Activated CD8-positive, alpha-beta memory T cell treated with anti-CD3 and anti-CD28 coated beads, Interleukin-2, amount 50 U/mL, for 1 hour (primary cell): ENCODE data around the gene CTCFL.
"Not testable (repeated sequence)": the region's sequence is repeated elsewhere in the genome, so short reads cannot be mapped to it uniquely, and the experiment has no call there.

Experiments used
- DNase-seq: peaks from one replicate; pipeline ENCODE4 v3.0.0-alpha.2; 2020; ENCODE audit errors: extremely low read depth

The CTCFL gene

DNA sequence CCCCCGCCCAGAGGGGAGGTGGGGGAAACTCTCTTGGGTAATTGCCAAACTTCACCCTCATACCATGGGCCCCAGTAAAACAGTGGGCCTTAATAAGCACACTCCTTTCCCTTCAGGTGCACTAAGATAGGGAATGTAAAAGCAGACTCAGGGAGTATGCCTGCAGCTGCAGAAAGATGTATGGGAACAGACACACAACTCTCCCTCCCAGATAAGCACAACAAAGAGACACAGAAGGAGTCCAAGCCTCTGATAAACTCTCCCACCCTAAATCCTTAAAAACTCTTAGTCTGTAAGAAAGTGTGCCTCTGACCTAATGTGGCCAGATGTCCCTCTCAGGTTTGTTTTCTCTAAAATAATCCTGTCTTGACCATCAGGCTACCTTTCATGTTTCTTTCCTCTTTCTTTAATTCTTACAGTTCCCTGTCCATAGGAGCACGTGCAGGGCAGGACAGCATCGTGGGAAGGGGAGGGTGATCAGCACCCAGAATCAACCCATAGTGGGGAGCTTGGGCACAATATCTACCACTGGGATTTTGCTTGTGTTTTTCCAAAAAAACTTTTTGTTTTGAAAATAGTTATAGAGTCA is 11.3 kb upstream of the CTCFL start:
- no peak for DNase-seq

DNA sequence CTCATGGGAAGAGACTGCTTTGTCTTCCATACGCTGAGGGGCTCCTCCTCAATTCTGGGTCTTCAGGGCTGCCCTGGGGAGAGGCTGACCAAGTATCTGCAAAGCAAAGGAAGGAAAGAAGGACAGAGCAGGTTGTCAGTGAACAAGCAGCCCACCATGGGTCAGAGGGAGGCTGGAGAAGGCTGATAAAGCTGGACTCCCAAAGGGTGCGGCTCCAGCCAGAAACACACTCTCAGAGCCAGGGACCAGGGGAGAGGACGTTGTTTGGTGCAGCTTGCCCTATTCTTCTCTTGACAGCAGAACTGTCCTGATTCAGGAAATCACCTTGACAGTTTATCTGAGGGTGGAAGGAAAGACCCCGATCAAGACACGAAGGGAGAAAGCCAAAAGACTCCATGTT is 10.4 kb upstream of the CTCFL start:
- no peak for DNase-seq

DNA sequence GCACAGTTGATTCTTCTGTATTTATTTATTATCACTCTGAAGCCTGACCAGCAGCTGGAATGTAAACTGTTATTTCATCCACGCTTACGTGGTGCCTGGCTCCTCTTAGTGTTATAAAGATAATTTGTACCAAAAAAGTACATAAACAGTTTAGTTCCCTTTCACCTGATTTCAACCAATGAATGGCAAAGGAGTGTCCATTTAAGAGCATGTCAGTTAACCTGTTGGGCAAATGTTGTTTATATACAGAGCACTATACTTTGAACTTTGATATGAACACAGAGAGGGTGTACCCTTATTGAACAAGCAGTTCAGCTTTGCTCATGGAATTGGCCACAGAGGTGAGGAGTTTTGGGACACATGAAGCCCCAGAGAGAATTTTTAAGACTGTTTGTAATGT is 7.2 kb upstream of the CTCFL start:
- no peak for DNase-seq

DNA sequence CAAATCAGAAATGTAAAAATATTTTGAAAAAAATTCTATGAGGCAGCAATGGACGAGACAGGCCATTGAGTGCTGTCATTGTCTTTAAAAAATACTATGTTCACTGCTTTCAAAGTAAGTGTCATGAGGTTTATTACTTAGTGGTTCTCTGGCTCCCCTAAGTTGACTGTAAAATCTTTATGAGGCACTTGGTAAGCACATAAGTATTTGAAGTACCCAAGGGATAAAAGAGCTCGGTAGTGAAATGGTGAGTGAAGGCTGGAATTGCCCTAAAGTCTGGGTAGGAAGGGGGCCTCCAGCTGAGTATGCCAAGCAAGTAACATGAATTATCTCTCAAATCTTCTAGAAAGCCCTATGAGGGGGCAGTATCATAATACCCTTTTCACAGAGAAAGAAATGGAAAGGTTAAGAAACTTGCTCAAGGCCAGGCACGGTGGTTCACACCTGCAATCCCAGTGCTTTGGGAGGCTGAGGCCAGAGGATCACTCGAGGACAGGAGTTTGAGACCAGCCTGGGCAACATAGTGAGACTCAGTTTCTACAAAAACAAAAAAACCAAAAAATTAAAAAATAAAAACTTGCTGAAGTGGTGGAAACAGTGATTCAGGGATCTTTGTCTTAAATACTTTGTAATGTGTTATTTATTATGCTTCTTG is 5.5 kb upstream of the CTCFL start:
- no peak for DNase-seq

- DNase-seq, result no peak
Measured at GRCh38 chr20:57529810-57530209, 4.9 kb upstream of the CTCFL start.

- no peak for DNase-seq
Measured at GRCh38 chr20:57529160-57529585, 4.2 kb upstream of the CTCFL start.

GRCh38 chr20:57528148-57528547 is 3.2 kb upstream of the CTCFL start:
- no peak for DNase-seq

GRCh38 chr20:57527728-57528127 is 2.8 kb upstream of the CTCFL start:
- no peak for DNase-seq

- DNase-seq, result no peak
Measured at GRCh38 chr20:57526885-57527460, 2.0 kb upstream of the CTCFL start.

GRCh38 chr20:57526087-57526884 is 1.3 kb upstream of the CTCFL start:
- no peak for DNase-seq

DNA sequence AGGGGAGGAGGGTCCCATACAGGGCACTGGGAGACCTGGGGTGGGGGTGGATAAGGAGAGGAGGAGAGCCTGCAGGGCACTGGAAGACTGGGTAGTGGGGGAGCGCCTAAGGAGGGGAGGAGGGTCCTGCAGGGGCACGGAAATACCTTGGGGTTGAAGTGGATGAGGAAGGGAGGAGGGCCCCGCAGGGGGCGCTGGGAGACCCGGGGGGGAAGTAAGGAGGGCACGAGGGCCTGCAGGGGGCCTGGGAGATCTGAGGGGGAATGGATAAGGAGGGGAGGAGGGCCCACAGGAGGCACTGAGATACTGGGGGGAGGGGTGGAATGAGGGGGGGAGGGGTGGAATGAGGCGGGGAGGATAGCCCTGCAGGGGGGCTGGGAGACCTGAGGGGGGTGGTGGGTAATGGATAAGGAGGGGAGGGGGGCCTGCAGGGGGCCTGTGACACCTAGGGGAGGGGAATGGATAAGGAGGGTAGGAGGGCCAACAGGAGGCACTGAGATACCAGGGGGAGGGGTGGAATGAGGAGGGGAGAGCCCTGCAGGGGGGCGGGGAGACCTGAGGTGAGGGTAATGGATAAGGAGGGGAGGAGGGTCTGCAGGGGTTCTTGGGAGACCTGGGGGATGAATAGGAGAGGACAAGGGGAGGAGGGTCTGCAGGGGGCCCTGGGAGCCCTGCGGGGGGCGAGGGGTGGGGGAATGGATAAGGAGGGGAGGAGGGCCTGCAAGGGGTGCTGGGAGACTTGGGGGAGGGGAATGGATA is 567 bp upstream of the CTCFL start:
- no peak for DNase-seq

- no peak for DNase-seq
Measured at GRCh38 chr20:57523782-57524181, 1.2 kb downstream of the CTCFL start.

GRCh38 chr20:57522380-57523140 is 2.4 kb downstream of the CTCFL start:
- DNase-seq, result no peak

DNA sequence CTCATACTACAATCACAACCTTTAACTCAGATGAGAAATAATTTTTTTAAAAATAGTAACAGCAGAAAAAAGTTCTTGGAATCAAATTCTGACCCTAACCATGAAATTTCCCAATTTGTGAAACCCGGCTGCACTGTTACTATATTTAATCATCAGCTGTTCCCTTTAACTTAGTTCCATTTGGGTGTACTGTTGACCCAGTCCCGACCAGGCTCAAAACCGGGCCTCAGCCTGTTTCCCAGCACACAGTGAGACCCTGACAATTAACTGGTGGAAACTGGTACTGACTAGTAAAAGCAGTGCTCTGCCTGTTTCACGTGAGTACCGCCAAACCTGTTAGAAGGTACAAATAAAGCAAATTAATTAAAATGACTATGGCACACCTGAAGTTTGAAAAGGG is 7.0 kb downstream of the CTCFL start:
- no peak for DNase-seq

DNA sequence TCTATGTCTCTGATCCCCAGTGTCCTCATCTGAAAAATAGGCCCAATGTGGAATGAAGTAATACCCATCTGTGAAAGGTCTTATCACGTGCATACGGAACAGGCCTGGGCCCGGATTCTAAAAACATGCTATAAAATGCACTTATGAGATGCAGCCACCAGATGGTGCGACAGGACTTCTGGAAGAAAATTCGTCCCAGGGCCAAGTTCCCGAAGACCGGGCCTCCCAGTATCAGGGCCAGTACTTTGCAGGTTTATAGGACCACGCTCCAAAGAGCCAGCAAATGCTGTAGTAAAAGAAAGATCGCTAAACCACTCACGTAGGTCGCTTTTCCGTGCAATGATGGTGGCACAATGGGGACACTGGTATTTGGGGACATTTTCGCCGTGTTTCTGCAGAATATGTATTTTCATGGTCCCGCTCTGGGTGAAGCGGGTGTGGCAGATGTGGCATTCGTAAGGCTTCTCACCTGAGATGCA is 10.6 kb downstream of the CTCFL start:
- DNase-seq, result no peak

- no peak for DNase-seq
Measured at GRCh38 chr20:57513199-57513598, 11.7 kb downstream of the CTCFL start.

DNA sequence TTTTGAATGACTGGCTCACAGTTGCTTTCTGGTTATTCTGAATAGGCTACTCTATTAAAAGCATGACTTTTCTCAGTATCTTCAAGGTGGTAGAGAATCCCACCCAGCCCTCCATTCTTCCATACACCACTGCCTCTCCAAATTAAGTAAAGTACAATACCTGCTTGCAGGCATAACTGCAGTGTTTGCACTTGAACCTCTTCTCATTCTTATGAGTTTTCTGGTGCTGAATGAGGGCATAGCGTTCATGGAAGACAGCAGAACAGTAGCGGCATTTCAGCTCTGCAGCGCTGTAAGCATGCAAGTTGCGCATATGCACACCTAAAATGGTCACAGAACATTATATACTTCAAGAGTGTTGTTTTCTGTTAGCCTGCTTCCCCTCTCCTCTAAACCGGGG is 12.5 kb downstream of the CTCFL start:
- DNase-seq, result no peak

- DNase-seq, result not testable (repeated sequence)
Measured at GRCh38 chr20:57511709-57512108, 13.2 kb downstream of the CTCFL start.

- no peak for DNase-seq
Measured at GRCh38 chr20:57509665-57510237, 15.2 kb downstream of the CTCFL start.

DNA sequence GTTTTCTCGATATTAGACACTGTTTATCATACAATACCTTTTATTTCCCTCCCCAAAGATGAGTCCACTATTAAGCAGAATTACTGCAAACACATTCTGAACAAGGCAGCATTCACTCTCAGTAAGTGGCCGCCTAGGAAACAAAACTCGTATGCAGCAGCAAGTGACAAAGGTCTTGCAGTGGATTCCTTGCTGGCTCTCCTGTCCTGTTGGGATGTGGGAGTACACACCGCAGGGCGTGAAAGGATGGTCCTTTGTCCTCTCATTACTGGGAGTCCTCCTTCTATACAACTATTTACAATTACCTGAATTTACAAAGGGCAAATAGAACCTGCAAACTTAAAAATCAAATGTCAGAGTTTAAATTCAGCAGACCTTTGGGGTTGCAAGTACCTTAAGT is 16.1 kb downstream of the CTCFL start:
- no peak for DNase-seq

- no peak for DNase-seq
Measured at GRCh38 chr20:57508381-57508780, 16.6 kb downstream of the CTCFL start.
